Heart left ventricle (tissue), 16 donors: ENCODE data around the gene SPANXN4. TPM values are rescaled to one million over a fixed set of nuclear protein-coding genes. Genes with fewer than 3 reads are reported as not detected.

Experiments
- ATAC-seq, 4 donors: fragments of 200-7000 bp; cut with Tn5 transposase; one replicate each; pipeline ENCODE4 v1.9.1; 2020 to 2022; ENCODE audit warnings: moderate library complexity in 4 of 4, mild to moderate bottlenecking in 3 of 4, moderate number of reproducible peaks in 1 of 4
- DNase-seq, 5 donors: peaks; one replicate each; pipeline ENCODE4 v3.0.0-alpha.2; 2020
- H3K27ac ChIP-seq, 12 donors: fragments of 200-600 bp; sonication (generic) in 4 of 12; one replicate each; pipeline versions ENCODE4 v1.5.0 to v1.8.0; 2016 to 2022; ENCODE audit warnings: mild to moderate bottlenecking in 2 of 12
- H3K27me3 ChIP-seq, 9 donors: fragments of 200-600 bp; sonication (generic) in 2 of 9; one replicate each; pipeline versions ENCODE4 v1.5.1 to v1.8.0; 2016 to 2022; ENCODE audit warnings: mild to moderate bottlenecking in 3 of 9
- H3K36me3 ChIP-seq, 9 donors: fragments of 200-600 bp; sonication (generic) in 2 of 9; one replicate each; pipeline versions ENCODE4 v1.5.0 to v1.8.0; 2018 to 2022; ENCODE audit warnings: mild to moderate bottlenecking in 2 of 9
- H3K4me1 ChIP-seq, 12 donors: fragments of 200-600 bp; sonication (generic) in 4 of 12; one replicate each; pipeline versions ENCODE4 v1.5.0 to v1.8.0; 2016 to 2022; ENCODE audit warnings: mild to moderate bottlenecking in 3 of 12
- H3K4me3 ChIP-seq, 12 donors: fragments of 200-600 bp; sonication (generic) in 4 of 12; one replicate each; pipeline versions ENCODE4 v1.5.0 to v1.8.0; 2017 to 2022; ENCODE audit warnings: mild to moderate bottlenecking in 9 of 12, moderate library complexity in 4 of 12
- H3K9me3 ChIP-seq, 12 donors: fragments of 200-600 bp; sonication (generic) in 4 of 12; one replicate each; pipeline versions ENCODE4 v1.5.0 to v1.8.0; 2016 to 2022; ENCODE audit warnings: mild to moderate bottlenecking in 1 of 12
- CTCF ChIP-seq, 12 donors: fragments of 200-600 bp; sonication (generic) in 4 of 12; IDR thresholded peaks; one replicate each; pipeline versions ENCODE4 v1.5.0 to v1.8.0; 2018 to 2022; ENCODE audit warnings: antibody characterized with exemption in 12 of 12, mild to moderate bottlenecking in 5 of 12
- POLR2A ChIP-seq, 2 donors: fragments of 450-650 bp; IDR thresholded peaks; one replicate each; pipeline ENCODE4 v1.6.1; 2017; ENCODE audit warnings: antibody characterized with exemption in 2 of 2, mild to moderate bottlenecking in 2 of 2, moderate library complexity in 2 of 2
- WGBS, 4 donors: extraction: QIAGEN DNeasy Blood & Tissue Kit in 2 of 4; methylation state at CpG; one replicate each; pipeline versions ENCODE4 v1.1.5 to v1.1.7; 2013 to 2018; 5-methylcytosine and 5-hydroxymethylcytosine counted together
- intact Hi-C, 10 donors: fragments of 100-400 bp; cut with DNase I; formaldehyde crosslinking; loops; one replicate each; pipeline versions ENCODE4 v1.11.1 to v1.14.2; 2022
- polyA plus RNA-seq, 2 donors: library from polyadenylated mRNA; stranded (reverse); fragments of 200-250 nt; gene quantifications; one replicate each; pipeline ENCODE4 v1.2.3, GENCODE V29; 2013
- total RNA-seq, 9 donors: library from RNA; depleted of rRNA in 2 of 9; stranded (reverse); fragments of >200 nt in 2 of 9; fragmentation: NEBNext Ultra II Directional in 3 of 9; extraction: Animal tissue kit (Norgen Biotek cat#: 25700) in 3 of 9; gene quantifications; one replicate each; pipeline versions ENCODE4 v1.1.0 to v1.2.4, GENCODE V29; 2016 to 2023
- donor health status: ischemic (EF 13 %, LVEDD 7.1; RV severe dilation, severe dysfunction).
- donor health status: healthy with polysubstance abuse.
- donor health status: DM: no; HTN: yes; CAD: no.
- donor health status: DM: no; HTN: no; CAD: no.
- donor health status: ischemic (EF 25% LVEDD 6.9; RV normal size, moderate dysfunction).
- donor health status: ischemic (EF 25% LVEDD 5.7; RV mildly dilated, moderate dysfunction).
- donor health status: healthy.
- donor health status: DM: yes; HTN: yes; CAD: no.
- donor health status: ischemic (EF 35%, LVEDD 5.7; RV mildly dilated, moderate dysfunction).
- donor health status: nonischemic (EF 11% LVEDD 7.7; RV severe dilation, severe dysfunction).
- donor health status: DM: yes; HTN: yes; CAD: no.
- donor health status: PGD.
- donor health status: ischemic (EF 29% LVEDD 5.4; RV normal size, mild dysfunction).
- donor health status: nonischemic (EF 23%, LVEDD 6.1; RV moderate dilation, normal function).

Gene SPANXN4
- total and polyA plus RNA-seq, 11 donors, result not detected

GRCh38 chrX:143081231-143081630 lies 55.5 kb downstream of the SPANXN4 start:
- 75 to 85% (median 81%) methylated on average over 3 of the region's 3 CpGs for WGBS, 4 donors
- Histone ChIP-seq H3K27me3 (no peaks in the 10 kb centered on the region), H3K4me1 (no peaks in the 10 kb centered on the region)

GRCh38 chrX:143082537-143082936 lies 56.8 kb downstream of the SPANXN4 start:
- 72 to 90% (median 77%) methylated on average over 2 of the region's 2 CpGs for WGBS, 4 donors
- H3K27me3 ChIP-seq, result no peaks in the 10 kb centered on the region
- H3K27ac ChIP-seq, result no peak overlapping the region
- DNase-seq (no peak), ATAC-seq (no peak)
- no peak overlapping the region for H3K4me3 ChIP-seq
- intact Hi-C loops, result no loop called here
- no peaks in the 10 kb centered on the region for H3K4me1 ChIP-seq
- TF ChIP-seq CTCF (IDR thresholded peaks at IDR 0.05), result no peak
- TF ChIP-seq POLR2A (IDR thresholded peaks at IDR 0.05), result no peak
- H3K36me3 ChIP-seq, result no peaks in the 10 kb centered on the region
- no peaks in the 10 kb centered on the region for H3K9me3 ChIP-seq

More at GRCh38 chrX:143081231-143081630, 55.5 kb downstream of the SPANXN4 start:
- H3K36me3 ChIP-seq, result no peaks in the 10 kb centered on the region
- intact Hi-C loops, result no loop called here
- ATAC-seq (no peak), DNase-seq (no peak)
- no peak overlapping the region for H3K27ac ChIP-seq
- no peak for TF ChIP-seq POLR2A (IDR thresholded peaks at IDR 0.05)
- no peak for TF ChIP-seq CTCF (IDR thresholded peaks at IDR 0.05)
- H3K9me3 ChIP-seq, result no peaks in the 10 kb centered on the region
- H3K4me3 ChIP-seq, result no peak overlapping the region
